Loucy (cell line): ENCODE data around the gene ZCCHC12.

Experiments
- CTCF ChIP-seq: fragments of 200-600 bp; sonication (generic); conservative IDR thresholded peaks from 2 replicates; pipeline ENCODE4 v1.5.1; 2014; ENCODE audit warnings: mild to moderate bottlenecking, antibody characterized with exemption, low read length
- EZH2phosphoT487 ChIP-seq: fragments of 200-600 bp; IDR thresholded peaks from 2 replicates; pipeline ENCODE4 v1.6.1; 2018; ENCODE audit warnings: antibody characterized with exemption, mild to moderate bottlenecking, moderate library complexity, borderline replicate concordance

- TF ChIP-seq CTCF = no peak
- no peak for TF ChIP-seq EZH2phosphoT487
These were observed 30.0 kb downstream of the ZCCHC12 start for GRCh38 chrX:118853596-118853995.
